Left hindlimb (tissue), 1 donor: ENCODE measurements around the gene PECR.

Experiments used
- DNase-seq: peaks from one replicate; pipeline ENCODE4 v3.0.0-alpha.2; 2018

The PECR gene

GRCh38 chr2:216069028-216069427 lies 12.6 kb downstream of the PECR start:
- DNase-seq: no peak

GRCh38 chr2:216066230-216066629 lies 15.4 kb downstream of the PECR start:
- no peak for DNase-seq

GRCh38 chr2:216064665-216065064 lies 16.9 kb downstream of the PECR start:
- no peak for DNase-seq

GRCh38 chr2:216064014-216064630 lies 17.5 kb downstream of the PECR start:
- no peak for DNase-seq

GRCh38 chr2:216059233-216059834 lies 22.3 kb downstream of the PECR start:
- DNase-seq: no peak

GRCh38 chr2:216057688-216058193 lies 23.9 kb downstream of the PECR start:
- peak; percentile 28 for DNase-seq

GRCh38 chr2:216056739-216057138 lies 24.9 kb downstream of the PECR start:
- no peak for DNase-seq

GRCh38 chr2:216055680-216056079 lies 25.9 kb downstream of the PECR start:
- no peak for DNase-seq

GRCh38 chr2:216052420-216052819 lies 29.2 kb downstream of the PECR start:
- no peak for DNase-seq

- DNase-seq: no peak
Observed at GRCh38 chr2:216051350-216051749, 30.3 kb downstream of the PECR start.

GRCh38 chr2:216049452-216049851 lies 32.2 kb downstream of the PECR start:
- no peak for DNase-seq

GRCh38 chr2:216047397-216047796 lies 34.2 kb downstream of the PECR start:
- no peak for DNase-seq

- DNase-seq: no peak
Observed at GRCh38 chr2:216044883-216045486, 36.6 kb downstream of the PECR start.

- DNase-seq: no peak
Observed at GRCh38 chr2:216043949-216044348, 37.7 kb downstream of the PECR start.

- DNase-seq: no peak
Observed at GRCh38 chr2:216041438-216041837, 40.2 kb downstream of the PECR start.

- no peak for DNase-seq
Observed at GRCh38 chr2:216039918-216040317, 41.7 kb downstream of the PECR start.

GRCh38 chr2:216034065-216034464 lies 47.5 kb downstream of the PECR start:
- DNase-seq: peak; percentile 62

- DNase-seq: no peak
Observed at GRCh38 chr2:216033403-216033802, 48.2 kb downstream of the PECR start.

GRCh38 chr2:216031960-216032689 lies 49.5 kb downstream of the PECR start:
- DNase-seq: no peak

GRCh38 chr2:216030216-216030615 lies 51.4 kb downstream of the PECR start:
- DNase-seq: no peak

- DNase-seq: no peak
Observed at GRCh38 chr2:216029416-216030129, 52.0 kb downstream of the PECR start.

GRCh38 chr2:216024779-216025336 lies 56.8 kb downstream of the PECR start:
- no peak for DNase-seq
